Erythroblast (primary cell): ENCODE measurements around the gene PYGB.

Experiments
- GATA1 ChIP-seq: IDR thresholded peaks from 2 replicates; pipeline ENCODE4 v1.6.1; 2011; ENCODE audit warnings: low read depth, mild to moderate bottlenecking, control low read depth, low read length, moderate library complexity
- POLR2A ChIP-seq: IDR thresholded peaks from 2 replicates; pipeline ENCODE4 v1.6.1; 2011; ENCODE audit warnings: mild to moderate bottlenecking, low read length

DNA sequence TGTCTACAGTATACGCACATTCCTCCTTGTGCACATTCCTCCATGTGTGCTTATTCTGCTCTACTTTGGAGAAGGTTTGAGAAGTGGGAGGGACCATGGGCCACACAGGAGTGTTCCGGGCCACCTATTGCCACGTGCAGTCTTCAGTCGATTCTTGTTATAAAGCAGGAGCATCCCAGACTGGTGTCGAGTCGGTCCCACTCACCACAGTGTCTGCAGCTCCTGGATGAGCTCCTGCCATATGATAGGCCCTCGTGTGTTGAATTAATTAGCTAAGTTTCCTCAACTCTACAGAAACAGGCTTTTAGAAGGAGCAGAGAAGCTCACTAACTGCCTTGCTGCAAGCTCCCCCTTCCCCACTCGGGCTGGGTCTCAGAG is 29.8 kb upstream of the PYGB start:
- TF ChIP-seq POLR2A (no peak), GATA1 (no peak)
